Activated gamma-delta T cell (primary cell): ENCODE measurements around the gene COL21A1.
"Not testable (repeated sequence)": the region's sequence is repeated elsewhere in the genome, so short reads cannot be mapped to it uniquely, and the experiment has no call there.

Experiments used
- DNase-seq: peaks from one replicate; lab custom pipeline; 2025; lab: John Stamatoyannopoulos, UW

Gene COL21A1

DNA sequence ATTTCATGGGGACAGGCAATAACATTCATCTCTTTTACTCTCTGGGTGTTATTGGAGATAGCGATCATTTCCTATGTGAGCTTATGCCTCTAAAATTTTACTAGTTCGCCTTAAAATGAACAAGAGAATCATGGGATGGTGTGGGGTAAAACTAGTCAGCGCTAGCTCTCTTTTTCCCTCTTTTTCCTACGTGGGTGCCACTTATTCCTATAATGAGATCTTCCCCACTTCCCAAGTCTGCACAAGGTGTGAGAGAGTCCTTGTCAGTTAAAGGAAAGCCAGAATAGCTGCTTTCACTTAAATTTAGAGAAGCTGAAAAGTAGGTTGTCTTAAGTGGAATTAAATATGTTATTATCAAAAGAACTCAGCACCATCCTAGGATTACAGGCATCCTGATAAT lies 198.8 kb downstream of the COL21A1 start:
- DNase-seq, result no peak

DNA sequence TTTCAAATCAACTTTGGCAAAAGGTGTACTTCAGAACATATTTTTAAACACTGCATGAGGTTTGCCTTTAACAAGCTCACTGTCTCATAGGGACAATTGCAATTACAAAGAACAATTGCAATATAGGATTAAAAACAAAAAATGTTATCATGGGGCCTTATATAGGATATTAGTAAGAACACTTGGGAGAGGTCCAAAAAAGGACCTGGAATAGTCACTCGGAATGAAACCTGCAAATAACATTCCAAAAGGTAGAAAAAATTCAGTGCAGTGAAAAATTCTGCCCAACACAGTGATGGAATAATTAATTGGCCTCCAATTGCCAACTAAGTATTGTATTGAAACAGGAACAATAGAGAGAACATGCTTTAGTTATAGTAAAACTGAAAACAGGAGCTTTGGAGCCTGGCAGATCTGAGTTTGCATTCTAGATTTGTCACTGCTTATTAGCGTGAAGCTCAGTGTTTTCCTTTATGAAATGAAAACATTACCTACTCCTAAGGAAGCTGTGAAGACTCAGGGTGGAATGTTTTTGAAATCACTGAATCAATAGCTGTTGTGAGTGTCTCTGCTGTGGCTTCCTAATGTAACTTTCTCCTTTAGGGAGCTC lies 199.3 kb downstream of the COL21A1 start:
- DNase-seq, result no peak

DNA sequence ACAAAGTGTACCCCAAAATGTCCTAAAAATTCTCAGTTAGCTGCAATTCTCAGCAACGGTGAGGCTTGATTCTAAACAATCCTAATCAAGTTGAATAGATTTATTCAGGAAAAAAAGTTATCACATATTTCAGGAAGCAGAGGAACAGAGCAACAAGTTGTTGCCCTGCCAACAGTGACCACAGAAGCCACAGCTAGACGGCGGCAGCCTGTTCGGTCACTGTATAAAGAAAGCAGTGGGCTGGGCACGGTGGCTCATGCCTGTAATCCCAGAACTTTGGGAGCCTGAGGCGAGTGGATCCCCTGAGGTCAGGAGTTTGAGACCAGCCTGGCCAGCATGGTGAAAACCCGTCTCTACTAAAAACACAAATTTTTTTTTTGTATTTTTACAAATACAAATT lies 200.8 kb downstream of the COL21A1 start:
- DNase-seq, result no peak

DNA sequence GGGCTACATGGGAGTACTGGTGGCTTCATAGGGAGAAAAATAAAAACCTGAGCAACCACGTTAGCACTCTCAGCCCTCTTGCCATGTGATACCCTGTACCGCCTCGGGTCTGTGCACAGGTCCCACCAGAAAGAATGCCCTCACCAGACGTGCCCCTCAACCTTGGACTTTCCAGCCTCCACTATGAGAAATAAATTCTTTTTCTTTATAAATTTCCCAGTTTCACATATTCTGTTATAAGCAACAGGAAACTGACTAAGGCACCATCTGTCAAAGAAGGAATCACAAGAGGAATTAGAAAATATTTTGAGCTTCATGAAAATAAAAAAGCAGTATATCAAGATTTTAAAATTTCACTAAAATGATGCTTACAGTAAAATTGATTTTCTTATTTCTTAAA lies 203.6 kb downstream of the COL21A1 start:
- DNase-seq, result no peak

DNA sequence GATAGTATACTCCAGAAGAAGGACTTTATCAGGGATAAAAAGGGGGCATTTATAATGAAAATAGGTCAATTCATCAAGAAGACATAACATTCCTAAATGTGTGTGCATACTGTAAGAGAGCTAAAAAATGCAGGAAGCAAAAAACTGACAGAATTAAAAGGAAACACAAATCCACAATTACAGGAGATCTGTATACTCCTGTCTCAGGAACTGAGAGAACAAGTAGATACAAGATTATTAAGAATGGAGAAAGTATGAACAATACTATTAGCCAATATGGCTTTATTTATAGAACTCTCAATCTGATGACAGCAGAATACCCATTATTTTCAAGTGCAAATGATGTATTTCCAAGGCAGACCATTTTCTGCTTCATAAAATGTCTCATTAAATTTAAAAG lies 204.3 kb downstream of the COL21A1 start:
- no peak for DNase-seq

DNA sequence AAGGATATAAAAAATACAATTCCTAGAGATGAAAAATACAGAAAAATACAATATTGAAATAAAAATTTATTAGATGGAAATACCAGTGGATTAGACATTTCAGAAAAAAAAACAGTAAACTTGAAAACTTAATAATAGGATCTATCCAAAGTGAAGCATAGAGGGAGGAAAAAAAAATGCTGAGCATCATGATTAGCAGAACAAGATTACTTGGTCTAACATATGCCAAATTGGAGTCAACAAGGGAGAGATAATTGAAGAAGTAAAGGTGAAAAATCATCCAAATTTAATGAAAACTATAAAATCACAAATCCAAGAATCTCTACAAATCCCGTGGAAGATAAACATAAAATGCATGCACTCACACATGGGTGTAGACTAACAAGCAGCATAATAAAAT lies 205.8 kb downstream of the COL21A1 start:
- DNase-seq, result no peak

DNA sequence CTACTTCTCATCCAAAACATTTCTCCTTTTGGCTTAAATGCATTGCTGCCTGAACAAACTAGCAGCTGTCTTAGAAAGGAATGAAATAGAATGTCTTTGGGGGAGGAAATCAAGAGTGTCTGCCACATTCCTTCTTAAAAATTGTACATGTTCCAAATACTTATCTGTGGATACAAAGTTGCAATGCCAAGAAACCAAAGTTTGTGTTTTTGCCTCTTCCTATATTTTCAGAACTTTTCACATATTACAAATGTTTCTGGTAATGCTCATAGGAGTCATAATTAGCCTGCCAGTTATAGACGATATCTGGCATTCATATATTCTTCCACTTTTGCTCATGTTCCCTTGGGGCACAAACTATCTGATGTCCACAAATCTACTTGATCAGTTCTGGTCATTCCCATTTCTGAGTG lies 206.5 kb downstream of the COL21A1 start:
- DNase-seq, result no peak

DNA sequence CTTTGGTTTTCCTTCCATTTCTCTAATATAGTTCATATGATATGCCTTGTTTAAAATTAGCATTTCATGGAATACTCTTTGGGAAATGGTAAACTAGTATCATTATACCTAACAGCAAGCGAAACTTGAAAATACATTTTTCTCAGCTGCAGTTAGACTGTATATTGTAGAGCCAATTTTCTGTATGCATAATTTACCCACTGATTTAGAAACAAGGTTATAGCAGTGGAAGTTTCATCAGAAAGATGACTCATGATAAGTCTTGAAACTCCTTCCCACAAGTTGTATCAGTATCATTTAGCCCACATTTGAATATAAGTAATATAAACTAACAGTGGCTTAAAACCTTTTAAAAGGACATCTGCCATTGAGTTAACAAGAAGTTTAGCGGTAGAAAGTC lies 207.2 kb downstream of the COL21A1 start:
- no peak for DNase-seq

DNA sequence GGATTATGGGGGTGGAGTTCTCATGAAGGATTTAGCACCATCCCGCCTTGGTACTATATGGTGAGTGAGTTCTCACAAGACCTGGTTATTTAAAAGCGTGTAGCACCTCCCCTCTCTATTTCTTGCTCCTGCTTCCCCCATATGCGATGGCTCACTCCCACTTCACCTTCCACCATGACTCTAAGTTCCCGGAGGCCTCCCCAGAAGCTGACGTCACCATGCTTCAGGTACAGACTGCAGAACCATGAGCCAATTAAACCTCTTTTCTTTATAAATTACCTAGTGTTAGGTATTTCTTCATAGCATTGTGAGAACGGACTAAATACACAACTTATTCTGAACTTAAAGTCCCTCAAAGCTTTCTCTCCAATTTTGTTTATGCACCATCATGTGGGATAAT lies 208.6 kb downstream of the COL21A1 start:
- DNase-seq, result no peak

DNA sequence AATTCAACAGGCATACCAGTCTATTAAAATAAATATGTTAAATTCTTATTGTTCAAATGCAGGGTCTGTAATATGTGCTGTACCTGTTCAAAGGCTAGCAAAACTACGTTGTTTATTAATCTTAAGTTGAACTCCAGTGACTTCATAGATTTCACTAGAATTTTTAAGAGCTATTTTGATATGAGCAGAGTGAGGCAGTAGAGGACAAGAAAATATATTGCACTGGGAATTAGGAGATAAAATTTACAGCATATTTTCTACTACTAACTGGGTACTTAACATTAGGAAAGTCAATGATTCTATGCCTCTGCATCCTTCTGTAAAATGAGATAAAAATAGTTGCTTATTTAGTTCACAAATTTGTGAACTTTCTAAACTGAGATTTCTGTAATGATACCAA lies 209.8 kb downstream of the COL21A1 start:
- no peak for DNase-seq

DNA sequence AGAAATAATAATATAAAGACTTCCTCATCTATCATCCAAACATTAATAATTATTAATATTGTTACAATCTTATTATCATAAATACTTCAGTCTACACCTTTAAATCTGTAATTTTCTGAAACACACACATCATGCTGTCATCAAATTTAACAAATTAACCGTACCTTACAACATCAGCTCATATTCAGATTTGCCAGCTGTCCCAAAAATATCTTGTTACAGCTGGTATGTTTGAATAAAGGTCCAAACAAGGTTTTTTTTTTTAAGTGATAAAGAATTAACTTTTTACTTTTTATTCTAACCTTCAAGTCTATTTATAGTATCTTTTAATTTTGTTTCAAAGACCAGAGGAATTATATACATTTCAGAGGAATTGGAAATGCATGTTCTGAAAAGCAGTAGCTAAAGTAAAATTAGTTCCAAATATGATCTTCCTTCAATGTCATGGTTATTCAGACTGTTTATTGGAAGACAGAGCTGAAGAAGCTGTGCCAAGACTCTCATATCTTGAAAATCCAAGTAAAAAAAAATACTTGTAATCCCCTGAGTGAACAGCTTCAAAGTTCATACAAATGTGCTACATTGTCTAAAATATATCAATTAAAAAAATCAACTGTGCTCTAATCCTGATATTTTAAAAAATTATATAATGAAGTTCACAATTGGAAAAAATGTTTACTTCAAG lies 210.3 kb downstream of the COL21A1 start:
- DNase-seq, result no peak

DNA sequence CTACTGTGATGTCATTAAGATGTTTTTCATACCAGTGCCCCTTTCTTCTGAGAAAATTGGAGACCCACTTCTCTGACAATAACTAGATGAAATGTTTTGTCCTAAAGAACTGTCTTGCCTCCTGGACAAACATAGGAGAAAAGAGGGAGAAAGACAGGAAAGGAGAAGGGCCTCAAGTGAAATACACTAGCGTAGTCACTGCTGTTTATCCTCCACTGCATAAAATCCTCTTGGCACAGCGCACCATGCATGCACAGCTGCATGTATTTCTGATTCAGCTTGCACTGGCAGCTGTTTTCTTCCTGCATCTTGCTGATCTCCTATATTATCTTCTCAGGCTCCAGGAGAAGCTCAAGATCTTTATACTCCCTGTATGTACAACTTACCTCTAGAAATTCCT lies 214.0 kb downstream of the COL21A1 start:
- no peak for DNase-seq

DNA sequence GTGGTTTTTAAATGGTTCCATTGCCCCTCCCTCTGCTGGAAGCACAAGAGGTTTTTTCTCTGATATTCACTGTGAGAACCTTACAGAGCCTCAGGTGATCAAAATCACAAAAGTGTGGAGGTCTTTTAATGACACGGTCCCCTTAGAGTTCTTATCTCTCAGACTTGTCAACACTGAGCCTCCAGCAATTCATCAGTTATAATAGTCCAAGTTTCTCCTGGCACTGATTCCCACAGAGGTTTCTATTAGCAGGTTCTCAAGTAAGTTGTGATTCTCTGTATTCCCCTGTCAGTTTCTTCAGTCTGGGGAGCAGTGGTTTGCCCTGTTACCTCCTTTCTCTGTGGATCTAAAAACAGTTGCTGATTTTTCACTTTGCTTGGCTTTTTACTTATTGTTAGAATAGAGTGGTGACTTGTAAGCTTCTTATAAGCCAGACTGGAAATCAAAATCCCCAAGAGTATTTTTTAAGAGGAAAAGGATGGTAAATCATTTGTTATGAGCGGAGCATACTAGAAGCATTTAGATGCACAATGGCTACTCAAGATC lies 214.6 kb downstream of the COL21A1 start:
- no peak for DNase-seq

DNA sequence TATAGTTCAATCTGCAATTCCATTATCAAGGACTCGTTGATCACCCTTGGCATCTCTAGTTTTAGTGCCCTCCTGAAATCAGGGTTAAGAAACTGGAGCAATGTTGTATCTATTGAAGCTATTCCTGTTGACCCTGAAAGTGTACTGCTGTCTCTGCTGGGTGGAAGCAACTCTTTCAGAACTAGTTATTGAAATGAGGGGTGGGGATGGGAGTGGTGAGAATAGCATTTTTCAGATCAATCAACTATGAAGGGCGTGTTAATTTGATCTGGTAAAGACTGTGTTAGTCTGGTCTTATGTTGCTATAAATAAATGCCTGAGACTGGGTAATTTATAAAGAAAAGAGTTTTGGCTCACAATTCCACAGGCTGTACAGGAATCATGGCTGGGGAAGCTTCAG lies 219.5 kb downstream of the COL21A1 start:
- DNase-seq, result no peak

DNA sequence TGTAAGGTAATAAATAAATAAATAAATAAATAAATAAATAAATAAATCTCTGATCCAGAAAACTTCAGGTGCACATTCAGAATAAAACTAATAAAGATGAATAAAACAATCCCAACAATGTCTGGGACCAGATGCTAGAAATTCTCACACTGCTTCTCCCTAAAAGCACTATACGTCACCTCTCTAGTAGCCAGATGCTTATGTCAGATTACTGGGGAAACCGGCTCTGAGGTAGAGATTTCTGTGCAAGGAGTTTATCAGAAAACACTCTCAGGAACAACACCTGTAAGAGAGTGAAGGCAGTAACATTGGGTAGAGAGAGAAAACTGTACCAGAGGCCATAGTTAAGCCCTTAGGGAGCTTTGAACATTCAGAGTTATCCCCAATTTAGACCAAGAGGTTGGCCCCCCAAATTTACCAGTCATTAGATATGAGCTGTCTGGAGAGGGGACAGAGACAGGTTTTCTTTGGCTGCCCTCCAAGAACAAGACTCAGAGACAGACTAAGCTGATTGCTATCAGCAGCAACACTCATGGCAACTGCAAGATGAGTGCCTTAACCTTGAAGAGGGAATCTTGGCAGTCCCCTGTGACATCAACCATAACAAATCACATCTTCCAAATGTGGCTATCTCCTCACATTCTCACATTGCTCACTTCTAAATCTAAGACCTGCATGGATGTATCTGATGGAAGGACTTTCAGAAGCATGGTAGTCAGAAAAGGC lies 220.8 kb downstream of the COL21A1 start:
- no peak for DNase-seq

DNA sequence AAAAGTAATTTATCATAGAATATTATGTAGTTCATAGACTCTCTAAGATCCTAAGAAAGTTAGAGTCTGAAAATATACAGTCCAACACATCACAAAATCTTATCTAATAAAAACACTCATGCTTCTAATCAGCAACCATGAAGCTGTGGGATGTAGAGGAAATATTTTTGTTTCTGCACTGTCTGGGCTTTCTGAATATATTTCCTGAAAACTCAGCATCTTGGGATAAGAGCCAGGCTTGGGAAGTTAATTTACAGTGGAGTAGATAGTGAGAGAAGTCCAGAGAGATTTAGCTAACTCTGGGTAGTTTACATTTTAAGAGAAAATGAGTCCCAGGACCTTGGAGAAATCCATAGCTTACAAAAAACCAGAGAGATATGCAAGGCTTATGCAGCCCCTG lies 221.6 kb downstream of the COL21A1 start:
- DNase-seq, result no peak

DNA sequence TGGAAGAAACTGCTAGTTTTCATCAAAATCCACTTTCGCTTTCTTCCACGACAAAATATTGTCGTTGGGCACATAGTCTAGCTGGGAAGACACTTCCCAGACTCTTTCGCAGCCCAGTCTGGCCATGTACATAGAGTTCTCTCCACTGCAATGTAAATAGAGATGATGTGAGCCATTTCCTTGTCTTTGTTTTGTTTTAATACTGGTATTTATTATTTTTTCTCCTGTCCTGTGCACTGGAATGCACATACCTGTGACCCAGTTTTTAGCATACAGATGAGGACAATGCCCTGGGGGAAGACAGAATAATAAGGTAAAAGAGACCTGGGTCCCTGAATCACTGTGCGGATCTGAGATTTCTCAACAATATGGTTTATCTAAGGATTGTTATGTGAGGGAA lies 222.4 kb downstream of the COL21A1 start:
- DNase-seq, result no peak

DNA sequence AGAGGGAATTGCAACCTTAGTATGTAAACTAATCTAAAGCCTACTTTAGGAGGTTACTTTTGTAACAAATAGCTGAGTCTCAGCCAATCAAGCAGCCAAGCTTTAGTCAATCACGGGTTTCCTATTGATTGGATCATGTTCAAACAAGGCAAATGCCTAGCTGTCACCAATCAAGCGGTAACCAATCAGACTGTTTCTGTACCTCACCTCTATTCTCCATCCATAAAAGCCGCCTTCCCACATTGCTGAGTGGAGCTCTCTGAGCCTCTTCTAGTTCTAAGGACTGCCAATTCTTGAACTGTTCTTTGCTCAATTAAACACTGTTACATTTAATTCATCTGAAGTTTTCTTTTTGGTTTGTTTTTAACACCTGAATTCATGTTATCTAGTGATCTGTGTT lies 223.6 kb downstream of the COL21A1 start:
- DNase-seq, result no peak

DNA sequence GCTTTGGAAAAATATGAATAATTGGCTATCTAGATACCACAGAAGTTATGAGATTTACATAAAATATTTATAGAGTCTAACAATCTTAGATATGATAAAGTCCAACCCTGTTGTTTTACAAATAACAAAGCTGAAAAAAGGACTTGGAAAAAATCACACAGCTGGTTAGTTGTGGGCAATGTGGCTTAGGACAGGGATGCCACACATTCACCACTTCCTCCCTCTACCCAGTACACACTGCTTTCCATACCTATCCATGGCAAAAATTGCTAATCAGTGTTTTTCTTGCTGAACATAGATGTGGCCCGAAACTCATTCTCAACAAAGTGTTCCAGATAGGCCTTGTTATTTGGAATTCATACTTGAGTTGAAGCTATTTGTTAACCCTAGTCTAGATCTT lies 224.7 kb downstream of the COL21A1 start:
- DNase-seq, result no peak

DNA sequence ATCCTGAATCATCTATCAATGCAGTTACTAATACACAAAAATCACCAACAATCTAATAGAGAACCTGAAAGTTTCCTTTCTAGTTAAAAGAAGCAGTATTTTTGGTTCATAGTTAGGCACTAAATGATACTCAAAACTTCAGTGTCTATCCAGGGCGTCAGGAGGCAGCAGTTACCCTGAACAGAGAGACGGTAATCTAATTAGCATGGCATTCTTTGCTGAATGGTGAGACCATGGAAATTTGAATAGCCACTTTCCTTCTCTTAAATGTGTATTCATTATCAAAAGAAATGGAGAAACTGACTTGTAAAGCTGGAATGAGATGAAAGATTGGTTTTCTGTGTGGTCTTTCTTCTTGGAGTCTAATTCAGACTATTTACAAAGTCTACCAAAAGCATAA lies 225.4 kb downstream of the COL21A1 start:
- no peak for DNase-seq

DNA sequence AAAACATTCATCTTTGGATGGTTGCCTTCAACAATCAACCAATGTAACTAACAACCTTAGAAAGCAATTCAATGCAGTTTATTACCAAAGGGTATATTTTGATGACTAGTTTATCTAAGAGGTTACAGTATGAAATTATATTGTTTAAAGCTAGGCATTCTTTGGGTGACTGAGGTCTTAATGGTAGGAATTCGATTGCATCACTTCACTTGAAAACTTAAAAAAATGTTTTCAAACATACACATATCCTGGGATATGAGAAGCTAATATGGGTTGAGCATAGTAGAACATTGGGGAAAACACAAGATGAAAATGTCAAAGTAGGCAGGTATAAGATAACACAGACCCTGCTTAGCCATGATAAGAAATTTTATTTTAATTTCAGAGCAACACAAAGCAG lies 227.4 kb downstream of the COL21A1 start:
- no peak for DNase-seq

DNA sequence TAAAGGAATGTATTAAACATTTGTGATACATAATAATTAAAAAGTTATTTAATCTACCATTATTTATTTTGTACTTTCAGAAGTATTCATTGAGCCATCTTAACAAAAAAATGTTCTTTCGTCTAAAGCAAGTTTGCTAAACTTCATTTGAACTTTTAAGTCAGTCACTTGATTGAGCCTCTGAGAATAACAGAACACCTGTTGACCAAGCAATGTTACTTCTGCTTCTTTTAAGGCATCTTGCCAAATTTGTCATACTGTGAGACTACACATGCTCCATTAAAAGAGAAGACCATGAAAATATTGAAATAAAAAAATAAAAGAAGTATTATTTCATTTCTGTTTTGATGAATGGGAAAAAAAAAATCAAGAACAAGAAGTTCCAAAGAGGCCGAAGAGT lies 230.2 kb downstream of the COL21A1 start:
- no peak for DNase-seq

DNA sequence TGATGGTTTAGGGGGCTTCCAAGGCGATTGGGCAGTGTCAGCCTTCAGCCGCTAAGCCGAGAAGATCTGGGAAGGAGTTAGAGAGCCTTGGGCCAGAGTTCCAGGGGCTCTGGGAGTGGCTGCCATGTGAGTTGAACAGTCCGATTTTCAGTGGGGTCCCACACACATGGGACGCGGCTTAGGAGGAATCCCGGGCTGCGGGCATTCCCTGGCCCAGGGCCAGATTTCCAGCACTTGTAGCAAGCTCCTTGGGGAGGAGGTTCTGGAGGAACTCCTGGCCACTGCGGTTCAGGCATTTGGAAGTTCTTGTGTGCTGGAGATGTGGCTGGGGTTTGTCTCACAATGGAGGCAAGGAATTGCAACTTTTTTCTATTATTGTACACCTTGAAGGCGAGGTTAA lies 233.3 kb downstream of the COL21A1 start:
- not testable (repeated sequence) for DNase-seq
